ENCODE results near the gene RPS19.

Gene RPS19

DNA sequence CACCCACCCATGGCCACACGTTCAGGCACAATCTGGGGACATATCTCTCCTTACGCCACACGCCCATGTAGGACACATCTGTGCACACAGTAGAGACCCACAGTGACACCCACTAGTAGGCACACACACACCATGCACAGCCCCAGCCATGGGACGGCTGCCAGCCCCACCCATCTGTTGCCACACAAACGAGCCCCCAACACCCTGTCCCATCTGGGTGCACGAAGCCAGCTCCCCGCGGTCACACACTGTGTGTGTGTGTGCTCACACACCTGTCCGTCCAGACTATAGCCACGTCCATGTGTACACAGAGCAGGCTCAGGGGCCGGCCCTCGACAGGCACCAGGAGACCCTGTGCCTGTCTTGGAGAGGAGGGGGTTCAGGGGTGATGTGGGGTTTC is 57.6 kb downstream of the RPS19 start:
- in situ Hi-C loops (cut with HindIII; ENCODE audit: low sequenced_read_pairs): no loop called here
- H3K4me3 ChIP-seq (ENCODE audit: low read depth, low read length): no peak overlapping the region
- TF ChIP-seq, protein P1, sequence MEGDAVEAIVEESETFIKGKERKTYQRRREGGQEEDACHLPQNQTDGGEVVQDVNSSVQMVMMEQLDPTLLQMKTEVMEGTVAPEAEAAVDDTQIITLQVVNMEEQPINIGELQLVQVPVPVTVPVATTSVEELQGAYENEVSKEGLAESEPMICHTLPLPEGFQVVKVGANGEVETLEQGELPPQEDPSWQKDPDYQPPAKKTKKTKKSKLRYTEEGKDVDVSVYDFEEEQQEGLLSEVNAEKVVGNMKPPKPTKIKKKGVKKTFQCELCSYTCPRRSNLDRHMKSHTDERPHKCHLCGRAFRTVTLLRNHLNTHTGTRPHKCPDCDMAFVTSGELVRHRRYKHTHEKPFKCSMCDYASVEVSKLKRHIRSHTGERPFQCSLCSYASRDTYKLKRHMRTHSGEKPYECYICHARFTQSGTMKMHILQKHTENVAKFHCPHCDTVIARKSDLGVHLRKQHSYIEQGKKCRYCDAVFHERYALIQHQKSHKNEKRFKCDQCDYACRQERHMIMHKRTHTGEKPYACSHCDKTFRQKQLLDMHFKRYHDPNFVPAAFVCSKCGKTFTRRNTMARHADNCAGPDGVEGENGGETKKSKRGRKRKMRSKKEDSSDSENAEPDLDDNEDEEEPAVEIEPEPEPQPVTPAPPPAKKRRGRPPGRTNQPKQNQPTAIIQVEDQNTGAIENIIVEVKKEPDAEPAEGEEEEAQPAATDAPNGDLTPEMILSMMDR (IDR thresholded peaks at IDR 0.05; ENCODE audit: low read depth, low read length): no peak
- no peak for DNase-seq (ENCODE audit: low read depth, low spot score)

DNA sequence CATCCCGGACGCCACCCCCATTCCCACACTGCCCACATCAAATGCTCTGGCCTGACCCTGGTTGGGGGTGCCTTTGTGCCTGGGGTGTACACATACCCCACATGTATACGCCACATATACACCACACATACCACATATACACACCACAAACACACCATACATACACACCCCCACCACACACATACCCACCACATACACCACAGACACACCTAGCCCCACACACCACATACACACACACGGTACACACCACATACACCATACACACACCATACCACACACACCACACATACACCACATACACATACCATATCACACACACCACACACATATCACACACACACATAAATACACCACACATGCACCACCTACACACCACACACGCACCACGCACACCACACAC is 58.0 kb downstream of the RPS19 start:
- no peak for DNase-seq (ENCODE audit: low read depth, low spot score)
- H3K4me3 ChIP-seq (ENCODE audit: low read depth, low read length): no peak overlapping the region
- TF ChIP-seq, protein P1 (IDR thresholded peaks at IDR 0.05; ENCODE audit: low read depth, low read length): no peak
- in situ Hi-C loops (cut with HindIII; ENCODE audit: low sequenced_read_pairs): no loop called here

DNA sequence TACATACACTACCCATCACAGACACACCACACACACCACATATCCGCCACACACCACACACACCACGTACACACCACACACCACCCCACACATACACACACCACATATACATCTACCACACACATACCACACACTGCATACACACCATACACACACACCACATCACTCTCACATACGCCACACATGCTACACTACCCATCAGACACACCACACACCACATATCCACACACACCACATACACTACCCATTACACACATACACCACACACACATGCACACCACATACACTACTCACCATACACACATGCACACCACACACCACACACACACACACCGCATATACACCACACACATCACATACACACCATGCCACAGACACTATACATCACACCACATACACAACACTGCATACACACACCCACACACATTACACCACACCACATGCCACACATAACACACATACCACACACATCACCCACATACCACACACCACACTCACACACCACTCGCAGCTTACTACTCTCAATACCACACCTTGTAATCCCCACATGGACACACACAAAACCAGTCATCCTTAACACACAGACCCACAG is 58.7 kb downstream of the RPS19 start:
- H3K4me3 ChIP-seq (ENCODE audit: low read depth, low read length): no peak overlapping the region
- TF ChIP-seq, protein P1 (IDR thresholded peaks at IDR 0.05; ENCODE audit: low read depth, low read length): no peak
- in situ Hi-C loops (cut with HindIII; ENCODE audit: low sequenced_read_pairs): no loop called here
- no peak for DNase-seq (ENCODE audit: low read depth, low spot score)

DNA sequence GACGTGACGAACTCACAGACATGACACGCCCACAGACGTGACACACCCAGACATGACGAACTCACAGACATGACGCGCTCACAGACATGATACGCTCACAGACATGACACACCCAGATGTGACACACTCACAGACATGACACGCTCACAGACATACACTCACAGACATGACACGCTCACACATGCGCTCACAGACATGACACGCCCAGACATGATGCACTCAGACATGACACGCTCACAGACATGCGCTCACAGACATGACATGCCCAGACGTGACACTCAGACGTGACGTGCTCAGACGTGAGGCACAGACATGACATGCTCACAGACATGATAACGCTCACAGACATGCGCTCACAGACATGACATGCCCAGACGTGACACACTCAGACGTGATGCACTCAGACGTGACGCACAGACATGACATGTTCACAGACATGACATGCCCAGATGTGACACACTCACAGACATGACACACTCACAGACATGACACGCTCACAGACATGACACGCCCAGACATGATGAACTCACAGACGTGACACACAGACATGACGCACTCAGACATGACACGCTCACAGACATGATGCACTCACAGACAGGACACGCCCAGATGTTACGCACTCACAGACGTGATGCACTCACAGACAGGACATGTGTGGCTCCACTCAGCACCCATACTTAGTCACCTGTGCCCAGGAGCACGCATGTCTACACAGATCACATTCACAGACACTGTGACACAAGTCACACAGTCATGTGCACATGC is 60.1 kb downstream of the RPS19 start:
- no peak for DNase-seq (ENCODE audit: low read depth, low spot score)
- H3K4me3 ChIP-seq (ENCODE audit: low read depth, low read length): no peak overlapping the region
- TF ChIP-seq, protein P1 (IDR thresholded peaks at IDR 0.05; ENCODE audit: low read depth, low read length): no peak
- in situ Hi-C loops (cut with HindIII; ENCODE audit: low sequenced_read_pairs): no loop called here

DNA sequence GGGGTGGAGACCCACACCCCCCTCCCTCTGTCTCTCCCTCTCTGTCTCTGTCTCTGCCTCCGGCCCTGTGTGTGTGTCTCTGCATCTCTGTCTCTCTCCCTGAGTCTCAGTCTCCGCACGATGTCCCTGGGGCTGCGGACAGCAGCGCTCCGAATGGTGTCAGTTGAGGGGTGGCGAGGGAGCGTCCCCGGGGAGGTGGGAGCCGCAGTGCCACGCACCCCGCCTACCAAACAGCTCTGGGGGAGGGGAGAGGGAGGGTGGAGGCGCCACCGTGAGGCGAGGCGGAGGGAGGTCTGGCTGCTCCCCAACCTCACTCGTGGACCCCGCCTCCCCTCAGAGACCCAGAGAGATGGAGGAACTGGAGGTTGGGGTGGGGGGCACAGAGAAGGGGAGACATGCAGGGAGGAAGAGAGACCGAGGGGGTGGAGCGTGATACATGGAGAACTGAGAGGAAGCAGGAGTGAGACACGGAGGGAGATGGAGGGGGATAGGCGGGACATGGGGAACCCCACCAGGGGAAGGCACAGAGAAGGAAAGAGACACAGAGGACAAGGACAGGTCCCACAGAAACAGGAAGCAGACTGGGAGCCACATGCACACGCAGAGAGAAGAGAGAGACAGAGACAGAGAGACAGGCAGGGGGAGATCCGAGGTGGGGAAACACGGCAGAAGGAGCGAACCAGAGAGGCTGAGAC is 61.0 kb downstream of the RPS19 start:
- H3K4me3 ChIP-seq (ENCODE audit: low read depth, low read length): no peak overlapping the region
- in situ Hi-C loops (cut with HindIII; ENCODE audit: low sequenced_read_pairs): no loop called here
- TF ChIP-seq, protein P1 (IDR thresholded peaks at IDR 0.05; ENCODE audit: low read depth, low read length): no peak
- DNase-seq (ENCODE audit: low read depth, low spot score): no peak

DNA sequence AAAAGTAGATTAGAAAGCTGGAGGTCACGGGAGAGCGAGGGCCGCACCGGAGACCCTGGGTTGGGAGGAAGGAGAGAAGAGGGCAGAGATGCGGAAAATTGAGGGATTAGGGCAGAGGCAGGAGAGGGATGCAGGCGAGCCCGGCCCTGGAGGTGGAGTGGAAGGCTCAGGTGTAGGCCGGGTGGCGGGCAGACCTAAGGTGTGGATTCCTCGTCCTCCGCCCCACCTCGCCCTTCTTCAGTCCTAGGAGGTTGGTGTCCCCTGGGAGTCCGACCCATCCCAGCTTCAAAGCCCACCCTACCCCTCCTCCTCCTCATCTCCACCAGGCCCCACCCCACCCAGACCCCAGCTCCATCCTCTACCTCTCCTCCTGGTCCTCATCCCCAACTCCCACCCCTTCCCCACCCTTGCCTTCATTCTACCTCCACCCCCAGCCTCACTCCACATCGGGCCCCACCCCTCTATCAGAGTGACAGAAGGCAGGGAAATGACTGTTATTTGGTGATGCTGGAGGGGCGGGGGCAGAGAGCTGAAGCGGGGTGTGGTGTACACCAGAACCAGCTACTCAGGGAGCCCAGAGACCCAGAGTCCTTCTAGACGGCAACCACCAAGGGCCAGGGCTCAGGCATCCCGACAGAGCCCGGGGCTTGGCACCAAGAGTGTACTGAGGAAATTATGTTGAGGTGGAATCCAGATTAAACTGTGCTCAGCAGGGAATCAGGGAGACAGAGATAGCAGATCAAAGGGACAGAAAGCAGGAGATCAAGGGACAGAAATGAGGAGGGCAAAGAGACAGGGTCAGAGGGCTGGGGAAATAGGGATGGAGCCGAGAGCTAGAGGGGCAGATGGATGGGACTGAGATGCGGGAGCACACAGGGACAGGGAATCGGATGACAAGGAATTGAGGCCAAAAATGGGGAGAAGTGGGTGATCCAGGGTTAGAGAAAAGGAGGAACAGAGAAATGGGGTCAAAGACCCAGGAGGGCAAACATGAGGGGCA is 61.8 kb downstream of the RPS19 start:
- no peak overlapping the region for H3K4me3 ChIP-seq (ENCODE audit: low read depth, low read length)
- in situ Hi-C loops (cut with HindIII; ENCODE audit: low sequenced_read_pairs): no loop called here
- DNase-seq (ENCODE audit: low read depth, low spot score): no peak
- TF ChIP-seq, protein P1 (IDR thresholded peaks at IDR 0.05; ENCODE audit: low read depth, low read length): no peak
